Measurements from ENCODE around the gene DYNLT3. TPM values are rescaled to one million over a fixed set of nuclear protein-coding genes. Genes with fewer than 3 reads are reported as not detected.

DYNLT3 gene
- polyA plus RNA-seq, 1 donor from 2014 or later = 2.4 TPM

GRCh38 chrX:37862851-37863250 is 15.5 kb upstream of the DYNLT3 start:
- TF ChIP-seq POLR2AphosphoS5 (IDR thresholded peaks at IDR 0.05) = no peak
- TF ChIP-seq CTCF (IDR thresholded peaks at IDR 0.05; ENCODE audit: poor library complexity, severe bottlenecking) = no peak
- TF ChIP-seq EP300 (conservative IDR thresholded peaks at IDR 0.05; ENCODE audit: poor library complexity, severe bottlenecking) = no peak
- no peak for TF ChIP-seq TAF1 (IDR thresholded peaks at IDR 0.05; ENCODE audit: low read depth)
- no peak for TF ChIP-seq SMC3 (conservative IDR thresholded peaks at IDR 0.05; ENCODE audit: poor library complexity)
- TF ChIP-seq EZH2 (IDR thresholded peaks at IDR 0.05; ENCODE audit: borderline replicate concordance, insufficient read depth, low read length, poor library complexity, severe bottlenecking) = no peak
- TF ChIP-seq RAD21 (conservative IDR thresholded peaks at IDR 0.05) = no peak
- TF ChIP-seq MXI1 (conservative IDR thresholded peaks at IDR 0.05; ENCODE audit: poor library complexity, severe bottlenecking) = no peak
- Histone ChIP-seq H3K36me3 (ENCODE audit: insufficient read depth, low read length) (no peaks in the 10 kb centered on the region), H3K9me2 (ENCODE audit: insufficient read depth, low read length) (no peaks in the 10 kb centered on the region), H2AFZ (ENCODE audit: low read depth, low read length) (no peak overlapping the region), H3K27me3 (ENCODE audit: insufficient read depth, low read depth, low read length) (no peaks in the 10 kb centered on the region), H3F3A (ENCODE audit: insufficient read depth, low read length, poor library complexity, severe bottlenecking) (no peaks in the 10 kb centered on the region), H4K20me1 (ENCODE audit: insufficient read depth) (no peaks in the 10 kb centered on the region), H3K4me2 (ENCODE audit: low read length) (no peak overlapping the region), H3K79me2 (replicated peaks; ENCODE audit: insufficient read depth, low read length) (no peaks in the 10 kb centered on the region), H3K9me3 (ENCODE audit: low read length) (no peaks in the 10 kb centered on the region), H3K9ac (ENCODE audit: low read length) (no peak overlapping the region), H3K27ac (ENCODE audit: low read length) (no peak overlapping the region), H3K4me3 (ENCODE audit: low read length) (no peak overlapping the region)

GRCh38 chrX:37860721-37861120 is 13.3 kb upstream of the DYNLT3 start:
- Histone ChIP-seq H3K4me2 (ENCODE audit: low read length) (no peak overlapping the region), H3F3A (ENCODE audit: insufficient read depth, low read length, poor library complexity, severe bottlenecking) (no peaks in the 10 kb centered on the region), H2AFZ (ENCODE audit: low read depth, low read length) (no peak overlapping the region), H3K9ac (ENCODE audit: low read length) (no peak overlapping the region), H3K27me3 (ENCODE audit: insufficient read depth, low read depth, low read length) (no peaks in the 10 kb centered on the region), H3K9me2 (ENCODE audit: insufficient read depth, low read length) (no peaks in the 10 kb centered on the region), H3K36me3 (ENCODE audit: insufficient read depth, low read length) (no peaks in the 10 kb centered on the region), H4K20me1 (ENCODE audit: insufficient read depth) (no peaks in the 10 kb centered on the region), H3K4me3 (ENCODE audit: low read length) (no peak overlapping the region), H3K79me2 (replicated peaks; ENCODE audit: insufficient read depth, low read length) (no peaks in the 10 kb centered on the region), H3K27ac (ENCODE audit: low read length) (no peak overlapping the region), H3K9me3 (ENCODE audit: low read length) (no peaks in the 10 kb centered on the region)
- TF ChIP-seq MXI1 (conservative IDR thresholded peaks at IDR 0.05; ENCODE audit: poor library complexity, severe bottlenecking) (no peak), POLR2AphosphoS5 (IDR thresholded peaks at IDR 0.05) (no peak), REST (IDR thresholded peaks at IDR 0.05; ENCODE audit: borderline replicate concordance) (no peak), EP300 (conservative IDR thresholded peaks at IDR 0.05; ENCODE audit: poor library complexity, severe bottlenecking) (no peak), RAD21 (conservative IDR thresholded peaks at IDR 0.05) (no peak), SMC3 (conservative IDR thresholded peaks at IDR 0.05; ENCODE audit: poor library complexity) (no peak), TAF1 (IDR thresholded peaks at IDR 0.05; ENCODE audit: low read depth) (no peak), CTCF (IDR thresholded peaks at IDR 0.05; ENCODE audit: poor library complexity, severe bottlenecking) (no peak), EZH2 (IDR thresholded peaks at IDR 0.05; ENCODE audit: borderline replicate concordance, insufficient read depth, low read length, poor library complexity, severe bottlenecking) (no peak)

All from neural cell (in vitro differentiated cells).